GM12878 (cell line): ENCODE data around the gene ADAP1. TPM values are rescaled to one million over a fixed set of nuclear protein-coding genes. Genes with fewer than 3 reads are reported as not detected.

Experiments used
- ATAC-seq: fragments of 200-7000 bp; cut with Tn5 transposase; 3 replicates; pipeline ENCODE4 v1.9.1; 2020; ENCODE audit warnings: mild to moderate bottlenecking, moderate library complexity
- BruUV-seq: library from RNA; stranded (reverse); fragments of 400-500 nt; replicated peaks from 2 replicates; lab custom pipeline; 2021; lab: Mats Ljungman, UMichigan
- CTCF ChIA-PET: fragments of 300-600 bp; sonication (Branson Sonifier 250); formaldehyde crosslinking; extraction: SDS; loops from one replicate; lab custom pipeline; 2021; ENCODE audit warnings: inconsistent platforms; lab: Yijun Ruan, JAX
- POLR2A ChIA-PET: fragments of 350-600 bp; formaldehyde crosslinking; extraction: SDS; loops from one replicate; lab custom pipeline; 2021; ENCODE audit warnings: inconsistent platforms; lab: Charles Lee
- RAD21 ChIA-PET: fragments of 300-600 bp; sonication (Branson Sonifier 250); formaldehyde crosslinking; loops from one replicate; lab custom pipeline; 2023; ENCODE audit warnings: antibody characterized with exemption; ENCODE audit not compliant: unreplicated experiment; lab: Charles Lee
- SMC1A ChIA-PET: fragments of 300-600 bp; sonication (Branson Sonifier 250); formaldehyde crosslinking; loops from one replicate; lab custom pipeline; 2023; ENCODE audit not compliant: unreplicated experiment, uncharacterized antibody; lab: Charles Lee
- DNase-seq: peaks from one replicate; pipeline ENCODE4 v3.0.0-alpha.2; 2011; ENCODE audit warnings: low read depth, low spot score
- FAIRE-seq: peaks from 3 replicates; lab custom pipeline; 2011; peaks lifted over from hg19 to GRCh38; lab: Jason Lieb, UNC
- H2AFZ ChIP-seq: 2 replicates; pipeline ENCODE4 v1.6.0; 2011; ENCODE audit warnings: low read depth, low read length, control low read depth; ENCODE audit not compliant: control insufficient read depth
- H3K27ac ChIP-seq: 2 replicates; pipeline ENCODE4 v1.5.1; 2011; ENCODE audit warnings: control low read depth; ENCODE audit not compliant: control insufficient read depth, insufficient read depth
- H3K27me3 ChIP-seq, 2 experiments: replicated peaks in 1 of 2; 2 replicates each; pipeline versions ENCODE4 v1.6.0 to v1.6.1; 2011; ENCODE audit warnings: low read length in 1 of 2; ENCODE audit not compliant: control insufficient read depth in 2 of 2, insufficient read depth in 2 of 2
- H3K36me3 ChIP-seq, 2 experiments: 2 replicates each; pipeline ENCODE4 v1.5.1; 2011; ENCODE audit warnings: low read length in 1 of 2; ENCODE audit not compliant: control insufficient read depth in 2 of 2, insufficient read depth in 2 of 2
- H3K4me1 ChIP-seq: 2 replicates; pipeline ENCODE4 v1.6.1; 2011; ENCODE audit warnings: mild to moderate bottlenecking, low read length, moderate library complexity, mixed read lengths; ENCODE audit not compliant: control insufficient read depth, insufficient read depth
- H3K4me2 ChIP-seq: 2 replicates; pipeline ENCODE4 v1.6.0; 2011; ENCODE audit warnings: control low read depth; ENCODE audit not compliant: control insufficient read depth, insufficient read depth
- H3K4me3 ChIP-seq: fragments of 200-600 bp; sonication (generic); 2 replicates; pipeline ENCODE4 v1.5.1; 2016
- H3K79me2 ChIP-seq: 2 replicates; pipeline ENCODE4 v1.6.0; 2011; ENCODE audit warnings: low read length; ENCODE audit not compliant: control insufficient read depth, insufficient read depth
- H3K9ac ChIP-seq: 2 replicates; pipeline ENCODE4 v1.8.0; 2011; ENCODE audit warnings: low read length, control low read depth, mixed read lengths; ENCODE audit not compliant: control insufficient read depth, insufficient read depth
- H3K9me3 ChIP-seq: replicated peaks from 3 replicates; pipeline ENCODE4 v1.5.1; 2011; ENCODE audit warnings: mild to moderate bottlenecking, low read length; ENCODE audit not compliant: control insufficient read depth, insufficient read depth
- H4K20me1 ChIP-seq: 2 replicates; pipeline ENCODE4 v1.6.0; 2011; ENCODE audit not compliant: control insufficient read depth, insufficient read depth
- CBFB ChIP-seq: IDR thresholded peaks from 2 replicates; pipeline ENCODE4 v1.6.1; 2016; ENCODE audit warnings: antibody characterized with exemption, low read depth
- CHD4 ChIP-seq: fragments of 200-600 bp; sonication (generic); IDR thresholded peaks from 2 replicates; pipeline ENCODE4 v1.6.1; 2016; ENCODE audit warnings: mild to moderate bottlenecking
- DPF2 ChIP-seq: fragments of 450-650 bp; IDR thresholded peaks from 2 replicates; pipeline ENCODE4 v1.6.1; 2017; ENCODE audit warnings: mild to moderate bottlenecking
- IKZF1 ChIP-seq: fragments of 450-650 bp; conservative IDR thresholded peaks from 2 replicates; pipeline ENCODE4 v1.6.1; 2017; ENCODE audit warnings: antibody characterized with exemption, mild to moderate bottlenecking
- KLF5 ChIP-seq: fragments of 450-650 bp; IDR thresholded peaks from 2 replicates; pipeline ENCODE4 v1.6.1; 2014; ENCODE audit warnings: mild to moderate bottlenecking; ENCODE audit not compliant: partially characterized antibody
- PKNOX1 ChIP-seq: fragments of 450-650 bp; IDR thresholded peaks from 2 replicates; pipeline ENCODE4 v1.6.1; 2016; ENCODE audit warnings: mild to moderate bottlenecking
- PRDM15 ChIP-seq: fragments of 450-650 bp; formaldehyde crosslinking; IDR thresholded peaks from 2 replicates; pipeline ENCODE4 v1.4.0; 2020; ENCODE audit warnings: mild to moderate bottlenecking, moderate library complexity
- RAD51 ChIP-seq: fragments of 450-650 bp; IDR thresholded peaks from 2 replicates; pipeline ENCODE4 v1.6.1; 2016; ENCODE audit warnings: moderate library complexity, mild to moderate bottlenecking, inconsistent platforms
- RB1 ChIP-seq: fragments of 450-650 bp; formaldehyde crosslinking; IDR thresholded peaks from 2 replicates; pipeline ENCODE4 v1.6.1; 2017; ENCODE audit warnings: mild to moderate bottlenecking, borderline replicate concordance
- RBBP5 ChIP-seq: fragments of 200-600 bp; sonication (generic); conservative IDR thresholded peaks from 2 replicates; pipeline ENCODE4 v1.6.1; 2016
- SIX5 ChIP-seq: IDR thresholded peaks from 2 replicates; pipeline ENCODE4 v1.6.1; 2011; ENCODE audit warnings: mild to moderate bottlenecking, low read depth, low read length, moderate library complexity; ENCODE audit not compliant: severe bottlenecking
- ZZZ3 ChIP-seq: IDR thresholded peaks from 2 replicates; pipeline ENCODE4 v1.6.1; 2011; ENCODE audit warnings: low read depth; ENCODE audit not compliant: control insufficient read depth, insufficient read length
- WGBS: methylation state at CpG from one replicate; pipeline ENCODE4 v1.1.6; 2016; ENCODE audit warnings: low lambda C conversion rate; ENCODE audit not compliant: insufficient replicate concordance, insufficient coverage; ENCODE audit errors: missing lambda C conversion rate; 5-methylcytosine and 5-hydroxymethylcytosine counted together
- in situ Hi-C: fragments of 300-500 bp; cut with MboI; formaldehyde crosslinking; loops from 9 replicates; pipeline ENCODE4 v1.14.3; 2018; ENCODE audit warnings: mixed read lengths
- intact Hi-C: fragments of 100-400 bp; cut with micrococcal nuclease; formaldehyde crosslinking; loops from one replicate; pipeline ENCODE4 v1.14.2; 2022; ENCODE audit not compliant: unreplicated experiment
- polyA plus RNA-seq, 11 experiments: library from polyadenylated mRNA; depleted of rRNA in 4 of 11; unstranded in 6 of 11; stranded (reverse) in 5 of 11; fragments of >200 nt; fragmentation: Nextera tagmentation in 4 of 11; fragmentation: Illumina TruSeq in 1 of 11; extraction: Ambion mirVana in 4 of 11; extraction: Trizol in 1 of 11; gene quantifications; 1 replicate in 1 of 11; 2 replicates in 10 of 11; pipeline versions ENCODE4 v1.2.1 to v1.2.3, GENCODE V29; 2011 to 2016; ENCODE audit warnings: inconsistent platforms in 2 of 11, missing spikeins in 2 of 11, low read depth in 1 of 11
- total RNA-seq, 4 experiments: library from RNA; depleted of rRNA in 3 of 4; stranded (reverse); fragments of >200 nt in 3 of 4; fragmentation: Illumina TruSeq in 1 of 4; extraction: Trizol in 1 of 4; gene quantifications; 2 replicates each; pipeline versions ENCODE4 v1.2.1 to v1.2.3, GENCODE V29; 2013 to 2021

The ADAP1 gene
- total and polyA plus RNA-seq, 10 of the 15 experiments (the other 5 are each of a cell fraction or from before 2014, with no cell fraction given): 0.22 to 44.2 (median 22.0) TPM; not detected in 1

- intact Hi-C loops (no loop called here), in situ Hi-C loops (no loop called here)
- WGBS: 55% methylated on average over 38 of the region's 41 CpGs
- no peak for DNase-seq
- H3K4me2 ChIP-seq: no peak overlapping the region
- SMC1A ChIA-PET: interaction anchor here (1.1 kb wide), 1 partner anchor 13 kb away, joined by 3 read pairs; no protein-coding TSS in a partner anchor
- H3K27me3 ChIP-seq: no peaks in the 10 kb centered on the region; a peak in 2 of 4 replicates
- H3K36me3 ChIP-seq: no peaks in the 10 kb centered on the region
- CTCF ChIA-PET: interaction anchor here (0.6 to 1.2 kb wide), 3 partner anchors 13 to 183 kb away, joined by 3 to 5 read pairs (median 3); no protein-coding TSS in a partner anchor
- TF ChIP-seq PKNOX1 (no peak), IKZF1 (no peak)
- TF ChIP-seq, all 136 proteins: peak for 0
- Histone ChIP-seq H3K9me3 (no peaks in the 10 kb centered on the region), H4K20me1 (no peaks in the 10 kb centered on the region), H2AFZ (no peak overlapping the region), H3K27ac (no peak overlapping the region), H3K4me1 (no peaks in the 10 kb centered on the region), H3K9ac (no peak overlapping the region), H3K4me3 (no peak overlapping the region), H3K79me2 (no peaks in the 10 kb centered on the region)
- no peak; the same call in 2 of the 3 replicates for ATAC-seq
- BruUV-seq: no TSS peak
- FAIRE-seq: no peak
- ChIA-PET RAD21 (interaction anchor here (0.8 kb wide), 1 partner anchor 93 kb away, joined by 3 read pairs; no protein-coding TSS in a partner anchor), POLR2A (no interaction called here)
Observed at GRCh38 chr7:985915-986741, 31.6 kb upstream of the ADAP1 start.

- Histone ChIP-seq H3K79me2 (no peaks in the 10 kb centered on the region), H3K27ac (no peak overlapping the region), H3K4me1 (no peaks in the 10 kb centered on the region), H3K9me3 (no peaks in the 10 kb centered on the region), H3K4me3 (no peak overlapping the region), H2AFZ (no peak overlapping the region), H3K4me2 (no peak overlapping the region), H3K27me3 (no peaks in the 10 kb centered on the region; a peak in 2 of 4 replicates), H3K36me3 (no peaks in the 10 kb centered on the region), H3K9ac (no peak overlapping the region), H4K20me1 (no peaks in the 10 kb centered on the region)
- WGBS: 53% methylated on average over 16 of the region's 16 CpGs
- FAIRE-seq (no peak), DNase-seq (no peak), ATAC-seq (no peak)
- CTCF ChIA-PET: interaction anchor here (1.2 kb wide), 1 partner anchor 11 kb away, joined by 5 read pairs; no protein-coding TSS in a partner anchor
- RAD21 ChIA-PET: interaction anchor here (0.8 kb wide), 1 partner anchor 94 kb away, joined by 3 read pairs; no protein-coding TSS in a partner anchor
- SMC1A ChIA-PET: interaction anchor here (1.1 kb wide), 1 partner anchor 12 kb away, joined by 3 read pairs; no protein-coding TSS in a partner anchor
- TF ChIP-seq PRDM15 (CRISPR knock-in tag) (no peak), RBBP5 (no peak), RB1 (no peak), ZZZ3 (no peak), CHD4 (no peak), KLF5 (no peak), RAD51 (no peak), DPF2 (no peak), CBFB (no peak), SIX5 (no peak)
- POLR2A ChIA-PET: interaction anchor here (0.6 kb wide), 1 partner anchor 8 kb away, joined by 3 read pairs; no protein-coding TSS in a partner anchor
- in situ Hi-C loops: no loop called here
- intact Hi-C loops: no loop called here
- BruUV-seq: no TSS peak
Observed at GRCh38 chr7:985127-985416, 30.6 kb upstream of the ADAP1 start.
